H1 (cell line): ENCODE data around the gene LIMK1. TPM values are rescaled to one million over a fixed set of nuclear protein-coding genes. Genes with fewer than 3 reads are reported as not detected.

Experiments
- CTCF ChIA-PET: fragments of 300-600 bp; sonication (Branson Sonifier 250); formaldehyde crosslinking; loops from one replicate; lab custom pipeline; 2021; ENCODE audit not compliant: partially characterized antibody; lab: Charles Lee
- POLR2A ChIA-PET: fragments of 300-600 bp; sonication (Branson Sonifier 250); formaldehyde crosslinking; loops from one replicate; lab custom pipeline; 2021; ENCODE audit warnings: inconsistent platforms; ENCODE audit not compliant: partially characterized antibody; lab: Charles Lee
- DNase-seq, 2 experiments: peaks; one replicate each; pipeline versions ENCODE4 v3.0.0 to v3.0.0-alpha.2; 2010 to 2022; ENCODE audit warnings: low spot score in 2 of 2, low read depth in 1 of 2, mixed read lengths in 1 of 2
- FAIRE-seq: peaks from 2 replicates; lab custom pipeline; 2011; peaks lifted over from hg19 to GRCh38; lab: Jason Lieb, UNC
- H2AFZ ChIP-seq: 2 replicates; pipeline ENCODE4 v1.8.1; 2012; ENCODE audit warnings: low read length, inconsistent platforms
- H2AK5ac ChIP-seq: 2 replicates; pipeline ENCODE4 v1.6.1; 2013; ENCODE audit warnings: low read depth, low read length
- H2BK120ac ChIP-seq: replicated peaks from 2 replicates; pipeline ENCODE3; 2013; ENCODE audit warnings: low read depth, low read length, inconsistent platforms
- H2BK12ac ChIP-seq: 2 replicates; pipeline ENCODE4 v1.6.1; 2013; ENCODE audit warnings: low read depth, low read length
- H2BK15ac ChIP-seq: 2 replicates; pipeline ENCODE4 v1.6.1; 2013; ENCODE audit warnings: low read length
- H2BK20ac ChIP-seq: 2 replicates; pipeline ENCODE4 v1.6.1; 2013; ENCODE audit warnings: low read length
- H2BK5ac ChIP-seq: 2 replicates; pipeline ENCODE4 v1.6.1; 2013; ENCODE audit warnings: low read depth, low read length
- H3K14ac ChIP-seq: 2 replicates; pipeline ENCODE4 v1.6.1; 2013; ENCODE audit warnings: inconsistent platforms; ENCODE audit not compliant: insufficient read length
- H3K18ac ChIP-seq: 2 replicates; pipeline ENCODE4 v1.6.1; 2013; ENCODE audit warnings: low read length; ENCODE audit errors: extremely low read depth
- H3K23ac ChIP-seq: 2 replicates; pipeline ENCODE4 v1.6.1; 2013; ENCODE audit warnings: inconsistent platforms; ENCODE audit not compliant: insufficient read length
- H3K23me2 ChIP-seq: 2 replicates; pipeline ENCODE4 v1.6.1; 2013; ENCODE audit warnings: low read depth, low read length
- H3K27ac ChIP-seq: 2 replicates; pipeline ENCODE4 v1.6.1; 2011; ENCODE audit warnings: low read depth, low read length, inconsistent platforms
- H3K27me3 ChIP-seq, 4 experiments: replicated peaks in 1 of 4; 1 replicate in 1 of 4; 2 replicates in 3 of 4; pipeline versions ENCODE4 v1.6.1 to v1.8.1; 2011 to 2013; ENCODE audit warnings: low read length in 3 of 4, mild to moderate bottlenecking in 3 of 4, inconsistent platforms in 2 of 4, mixed read lengths in 2 of 4, moderate library complexity in 1 of 4; ENCODE audit not compliant: control insufficient read depth in 3 of 4, insufficient read depth in 3 of 4; ENCODE audit errors: extremely low read depth in 1 of 4
- H3K36me3 ChIP-seq, 4 experiments: 2 replicates each; pipeline versions ENCODE4 v1.6.1 to v1.8.1; 2011 to 2013; ENCODE audit warnings: mild to moderate bottlenecking in 4 of 4, low read length in 3 of 4, moderate library complexity in 2 of 4, control low read depth in 1 of 4, inconsistent platforms in 1 of 4; ENCODE audit not compliant: insufficient read depth in 4 of 4, control insufficient read depth in 2 of 4
- H3K4ac ChIP-seq: replicated peaks from 2 replicates; pipeline ENCODE3; 2013; ENCODE audit warnings: low read length, low read depth, mixed read lengths, inconsistent platforms; ENCODE audit not compliant: insufficient read length
- H3K4me1 ChIP-seq, 4 experiments: replicated peaks in 1 of 4; 1 replicate in 1 of 4; 2 replicates in 3 of 4; pipeline versions ENCODE4 v1.6.1 to v1.8.1; 2011 to 2013; ENCODE audit warnings: low read length in 3 of 4, inconsistent platforms in 2 of 4, mixed read lengths in 1 of 4; ENCODE audit not compliant: insufficient read depth in 4 of 4, control insufficient read depth in 3 of 4
- H3K4me2 ChIP-seq, 2 experiments: 2 replicates each; pipeline versions ENCODE4 v1.6.1 to v1.8.1; 2011 to 2013; ENCODE audit warnings: low read depth in 2 of 2, low read length in 2 of 2, control low read depth in 1 of 2, inconsistent platforms in 1 of 2, mild to moderate bottlenecking in 1 of 2; ENCODE audit not compliant: insufficient read depth in 1 of 2
- H3K4me3 ChIP-seq, 4 experiments: fragments of 200-600, 300-600 bp in 1 of 4; sonication (generic), shearing (Covaris generic), sonication (Bioruptor Twin) in 1 of 4; 2 replicates each; pipeline versions ENCODE4 v1.5.1 to v1.8.1; 2011 to 2016; ENCODE audit warnings: low read length in 4 of 4, low read depth in 3 of 4, control low read depth in 2 of 4, inconsistent platforms in 2 of 4, mild to moderate bottlenecking in 2 of 4, mixed read lengths in 1 of 4, moderate library complexity in 1 of 4; ENCODE audit not compliant: insufficient read depth in 2 of 4; ENCODE audit errors: extremely low read depth in 1 of 4
- H3K56ac ChIP-seq: replicated peaks from 2 replicates; pipeline ENCODE3; 2013; ENCODE audit warnings: low read depth, mild to moderate bottlenecking, mixed read lengths, low read length, inconsistent platforms; ENCODE audit not compliant: insufficient read length
- H3K79me1 ChIP-seq: 2 replicates; pipeline ENCODE4 v1.6.1; 2013; ENCODE audit warnings: low read depth, low read length, control low read depth
- H3K79me2 ChIP-seq, 2 experiments: 2 replicates each; pipeline versions ENCODE4 v1.6.1 to v1.8.1; 2012 to 2013; ENCODE audit warnings: low read length in 2 of 2, mild to moderate bottlenecking in 2 of 2, inconsistent platforms in 1 of 2; ENCODE audit not compliant: insufficient read depth in 2 of 2, control insufficient read depth in 1 of 2
- H3K9ac ChIP-seq, 4 experiments: replicated peaks in 1 of 4; 1 replicate in 1 of 4; 2 replicates in 3 of 4; pipeline versions ENCODE4 v1.6.1 to v1.8.1; 2011 to 2013; ENCODE audit warnings: low read depth in 3 of 4, low read length in 3 of 4, control low read depth in 2 of 4, mild to moderate bottlenecking in 2 of 4, moderate library complexity in 2 of 4, inconsistent platforms in 1 of 4; ENCODE audit errors: extremely low read depth in 1 of 4
- H3K9me3 ChIP-seq, 2 experiments: 2 replicates each; pipeline versions ENCODE4 v1.6.1 to v1.8.1; 2012 to 2013; ENCODE audit warnings: mild to moderate bottlenecking in 2 of 2, moderate library complexity in 2 of 2, control low read depth in 1 of 2, inconsistent platforms in 1 of 2, low read depth in 1 of 2, low read length in 1 of 2, mixed read lengths in 1 of 2; ENCODE audit not compliant: insufficient read depth in 2 of 2
- H4K20me1 ChIP-seq, 2 experiments: replicated peaks in 1 of 2; 2 replicates each; pipeline versions ENCODE3 to v1.8.1; 2011 to 2013; ENCODE audit warnings: inconsistent platforms in 2 of 2, low read length in 2 of 2, mild to moderate bottlenecking in 1 of 2; ENCODE audit not compliant: insufficient read depth in 2 of 2, control insufficient read depth in 1 of 2
- H4K5ac ChIP-seq: 2 replicates; pipeline ENCODE4 v1.6.1; 2013; ENCODE audit warnings: low read length, low read depth, mixed read lengths, inconsistent platforms; ENCODE audit not compliant: insufficient read length
- H4K8ac ChIP-seq: 2 replicates; pipeline ENCODE4 v1.8.0; 2013; ENCODE audit warnings: mild to moderate bottlenecking, moderate library complexity, low read length, inconsistent platforms; ENCODE audit not compliant: insufficient read depth; ENCODE audit errors: extremely low read depth
- H4K91ac ChIP-seq: replicated peaks from 2 replicates; pipeline ENCODE3; 2013; ENCODE audit warnings: low read length, mixed read lengths, inconsistent platforms; ENCODE audit not compliant: insufficient read length
- BCL11A ChIP-seq, 2 experiments: IDR thresholded peaks; one replicate each; pipeline ENCODE4 v1.6.1; 2011; ENCODE audit warnings: low read depth in 2 of 2, low read length in 2 of 2, mild to moderate bottlenecking in 2 of 2
- CTCF ChIP-seq, 3 experiments: IDR thresholded peaks; 1 replicate in 2 of 3; 2 replicates in 1 of 3; pipeline versions ENCODE4 v1.5.1 to v1.6.1; 2011; ENCODE audit warnings: low read length in 3 of 3, mild to moderate bottlenecking in 3 of 3, inconsistent platforms in 2 of 3, low read depth in 1 of 3, moderate library complexity in 1 of 3; ENCODE audit not compliant: insufficient read depth in 1 of 3; ENCODE audit errors: control extremely low read depth in 1 of 3
- GABPA ChIP-seq: IDR thresholded peaks from 2 replicates; pipeline ENCODE4 v1.6.1; 2011; ENCODE audit warnings: mild to moderate bottlenecking, low read length, moderate library complexity, borderline replicate concordance; ENCODE audit not compliant: insufficient read depth
- KDM1A ChIP-seq: fragments of 200-600, 300-600 bp; sonication (generic); IDR thresholded peaks from 2 replicates; pipeline ENCODE4 v1.7.1; 2016; ENCODE audit warnings: mild to moderate bottlenecking, low read length, borderline replicate concordance
- KDM5A ChIP-seq: fragments of 200-600 bp; IDR thresholded peaks from 2 replicates; pipeline ENCODE4 v1.7.1; 2012; ENCODE audit warnings: mild to moderate bottlenecking, low read length, inconsistent platforms, mixed read lengths
- RFX5 ChIP-seq: IDR thresholded peaks from 2 replicates; pipeline ENCODE4 v1.6.1; 2011; ENCODE audit warnings: low read depth, low read length, improper control_type of control experiment, borderline replicate concordance
- RXRA ChIP-seq: IDR thresholded peaks from 2 replicates; pipeline ENCODE4 v1.6.1; 2011; ENCODE audit warnings: low read depth, mild to moderate bottlenecking, low read length, moderate library complexity; ENCODE audit not compliant: insufficient read depth
- SIN3A ChIP-seq, 2 experiments: IDR thresholded peaks in 1 of 2; conservative IDR thresholded peaks in 1 of 2; 2 replicates each; pipeline ENCODE4 v1.6.1; 2011 to 2012; ENCODE audit warnings: low read length in 2 of 2, improper control_type of control experiment in 1 of 2, low read depth in 1 of 2, mild to moderate bottlenecking in 1 of 2
- SIX5 ChIP-seq: IDR thresholded peaks from 2 replicates; pipeline ENCODE4 v1.6.1; 2011; ENCODE audit warnings: mild to moderate bottlenecking, low read depth, low read length
- TAF7 ChIP-seq: optimal IDR thresholded peaks from 2 replicates; pipeline ENCODE3; 2011; ENCODE audit warnings: low read depth, mild to moderate bottlenecking, inconsistent platforms, low read length, moderate library complexity, borderline replicate concordance
- TCF12 ChIP-seq: IDR thresholded peaks from 2 replicates; pipeline ENCODE4 v1.6.1; 2011; ENCODE audit warnings: low read depth, mild to moderate bottlenecking, low read length
- TEAD4 ChIP-seq: IDR thresholded peaks from 2 replicates; pipeline ENCODE4 v1.6.1; 2012; ENCODE audit warnings: low read depth, low read length, inconsistent platforms, mixed read lengths
- WGBS, 2 experiments: shearing (Covaris generic) in 1 of 2; methylation state at CpG; one replicate each; pipeline versions ENCODE4 v1.1.6 to v1.1.7; 2013 to 2015; ENCODE audit warnings: low lambda C conversion rate in 2 of 2, mixed read lengths in 2 of 2, inconsistent platforms in 1 of 2, low coverage in 1 of 2, missing lambda C conversion rate in 1 of 2; ENCODE audit not compliant: insufficient replicate concordance in 2 of 2, insufficient coverage in 1 of 2, insufficient read length in 1 of 2; ENCODE audit errors: extremely low coverage in 1 of 2, missing lambda C conversion rate in 1 of 2; 5-methylcytosine and 5-hydroxymethylcytosine counted together
- polyA plus RNA-seq, 7 experiments: library from polyadenylated mRNA; depleted of rRNA in 3 of 7; stranded (reverse) in 5 of 7; unstranded in 2 of 7; fragments of >200 nt in 5 of 7; fragments of 200-250 nt in 2 of 7; gene quantifications; 1 replicate in 5 of 7; 2 replicates in 1 of 7; 4 replicates in 1 of 7; pipeline versions ENCODE4 v1.2.1 to v1.2.3, GENCODE V29; 2011 to 2013; ENCODE audit warnings: missing spikeins in 2 of 7, mixed read lengths in 2 of 7
- total RNA-seq: library from RNA; stranded (reverse); fragmentation: NEBNext Ultra II Directional; extraction: Animal tissue kit (Norgen Biotek cat#: 25700); gene quantifications from 2 replicates; pipeline ENCODE4 v1.2.1, GENCODE V29; 2021

Gene LIMK1
- total and polyA plus RNA-seq, 2 of the 8 experiments (the other 6 are each of a cell fraction or from before 2014, with no cell fraction given): 93.5 to 108 TPM

GRCh38 chr7:74058486-74058885 is 25.1 kb upstream of the LIMK1 start:
- Histone ChIP-seq H4K5ac (no peak overlapping the region), H2BK20ac (no peak overlapping the region), H2BK12ac (no peak overlapping the region), H3K79me2 (no peaks in the 10 kb centered on the region), H4K91ac (no peak overlapping the region), H4K20me1 (no peaks in the 10 kb centered on the region), H3K9me3 (no peaks in the 10 kb centered on the region), H3K23ac (no peak overlapping the region), H3K27me3 (peaks cover 0 to 3% (median 0%) of the 10 kb centered on the region in 4 experiments; a peak in 1 of 7 replicates), H3K79me1 (no peaks in the 10 kb centered on the region), H3K18ac (no peak overlapping the region), H3K4me2 (no peak overlapping the region), H3K14ac (no peak overlapping the region), H2BK120ac (no peak overlapping the region), H3K23me2 (peaks cover 5% of the 10 kb centered on the region; the same call in 1 of the 2 replicates), H2BK5ac (no peak overlapping the region), H3K9ac (no peak overlapping the region), H2AK5ac (no peak overlapping the region), H3K36me3 (no peaks in the 10 kb centered on the region), H4K8ac (no peak overlapping the region), H3K56ac (no peak overlapping the region), H3K4me3 (no peak overlapping the region), H3K4me1 (no peaks in the 10 kb centered on the region; a peak in 1 of 7 replicates), H2BK15ac (no peak overlapping the region), H2AFZ (no peak overlapping the region), H3K4ac (no peak overlapping the region), H3K27ac (no peak overlapping the region)
- CTCF ChIA-PET: interaction anchor here (0.6 to 3.6 kb wide), 4 partner anchors 14 to 153 kb away, joined by 3 to 12 read pairs (median 6); no protein-coding TSS in a partner anchor
- DNase-seq (no peak), FAIRE-seq (no peak)
- WGBS, 2 experiments: 88% methylated on average over 7 of the region's 7 CpGs; no CpG with 5 or more reads in 1 of the 2 experiments
- POLR2A ChIA-PET: no interaction called here
- TF ChIP-seq KDM1A (no peak), RFX5 (no peak), TEAD4 (no peak), GABPA (no peak), BCL11A (IDR thresholded peaks at IDR 0.05; ENCODE audit: low read depth in 2 of 2, low read length in 2 of 2) (no peak), SIN3A (conservative IDR thresholded peaks at IDR 0.05 in 1 of 2, IDR thresholded peaks at IDR 0.05 in 1 of 2; ENCODE audit: low read depth in 1 of 2, low read length in 2 of 2) (no peak), TCF12 (no peak), CTCF (IDR thresholded peaks at IDR 0.05; ENCODE audit: control extremely low read depth in 1 of 3, insufficient read depth in 1 of 3, low read depth in 1 of 3, low read length in 3 of 3) (no peak), KDM5A (no peak), SIX5 (no peak), TAF7 (no peak), RXRA (no peak)
